Measurements from ENCODE around the gene ZNF235.

ZNF235 gene

DNA sequence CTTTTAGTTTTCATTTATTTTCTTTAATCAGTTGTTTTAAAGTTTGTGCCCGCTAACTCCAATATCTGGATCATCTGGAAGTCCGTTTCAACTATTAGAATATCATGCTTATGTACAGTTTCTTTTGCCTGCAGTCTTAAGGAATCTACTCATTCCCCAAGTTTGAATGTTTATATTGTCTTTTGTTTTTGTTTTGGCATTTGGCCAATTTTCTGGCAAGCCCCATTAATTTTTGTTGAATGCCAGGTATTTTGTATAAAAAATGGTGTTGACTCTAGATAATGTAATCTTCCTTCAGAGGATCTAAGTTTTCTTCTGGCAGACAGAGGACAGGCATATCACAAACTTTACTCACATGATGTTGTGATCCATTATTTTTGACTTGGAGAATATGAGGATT, 11.1 kb upstream of the ZNF235 start:
- no peak for TF ChIP-seq CTCF (IDR thresholded peaks at IDR 0.05; ENCODE audit: low read depth, low read length)
- no peak for DNase-seq (ENCODE audit: low read depth, low spot score)
- H3K4me3 ChIP-seq (ENCODE audit: low read depth, low read length): no peak overlapping the region
- in situ Hi-C loops (cut with HindIII; ENCODE audit: low sequenced_read_pairs): no loop called here

GRCh38 chr19:44313231-44313630, 8.4 kb upstream of the ZNF235 start:
- TF ChIP-seq CTCF (IDR thresholded peaks at IDR 0.05; ENCODE audit: low read depth, low read length): no peak
- no peak overlapping the region for H3K4me3 ChIP-seq (ENCODE audit: low read depth, low read length)
- DNase-seq (ENCODE audit: low read depth, low spot score): no peak
- in situ Hi-C loops (cut with HindIII; ENCODE audit: low sequenced_read_pairs): no loop called here

- in situ Hi-C loops (cut with HindIII; ENCODE audit: low sequenced_read_pairs): no loop called here
- DNase-seq (ENCODE audit: low read depth, low spot score): no peak
- TF ChIP-seq CTCF (IDR thresholded peaks at IDR 0.05; ENCODE audit: low read depth, low read length): no peak
- no peak overlapping the region for H3K4me3 ChIP-seq (ENCODE audit: low read depth, low read length)
Measured at GRCh38 chr19:44308011-44308410, 3.2 kb upstream of the ZNF235 start.

- in situ Hi-C loops (cut with HindIII; ENCODE audit: low sequenced_read_pairs): no loop called here
- H3K4me3 ChIP-seq (ENCODE audit: low read depth, low read length): no peak overlapping the region
- no peak for DNase-seq (ENCODE audit: low read depth, low spot score)
- no peak for TF ChIP-seq CTCF (IDR thresholded peaks at IDR 0.05; ENCODE audit: low read depth, low read length)
Measured at GRCh38 chr19:44306283-44306682, 1.5 kb upstream of the ZNF235 start.

DNA sequence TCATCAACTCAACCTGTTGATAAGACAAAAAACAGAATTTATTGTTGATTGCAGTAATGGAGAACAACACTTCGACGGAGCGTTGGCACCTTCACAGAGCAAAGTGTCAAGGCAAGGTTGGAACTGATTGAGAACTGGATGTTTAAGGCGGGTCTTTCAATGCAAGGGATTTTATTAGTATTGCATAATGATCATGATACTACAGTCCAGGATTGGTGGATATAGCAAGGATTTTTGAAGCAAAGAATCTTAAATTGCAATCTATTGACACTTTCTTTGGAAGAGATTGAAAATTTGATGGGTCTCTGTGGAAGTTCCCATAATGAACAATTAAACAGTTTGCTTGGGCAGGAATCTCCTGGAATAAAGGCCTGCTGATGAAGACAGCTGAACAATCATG, 632 bp upstream of the ZNF235 start:
- in situ Hi-C loops (cut with HindIII; ENCODE audit: low sequenced_read_pairs): no loop called here
- no peak for DNase-seq (ENCODE audit: low read depth, low spot score)
- no peak for TF ChIP-seq CTCF (IDR thresholded peaks at IDR 0.05; ENCODE audit: low read depth, low read length)
- peak overlapping the region; percentile 78 for H3K4me3 ChIP-seq (ENCODE audit: low read depth, low read length)

GRCh38 chr19:44303976-44304568, 753 bp downstream of the ZNF235 start:
- peak overlapping the region; percentile 78 for H3K4me3 ChIP-seq (ENCODE audit: low read depth, low read length)
- no peak for TF ChIP-seq CTCF (IDR thresholded peaks at IDR 0.05; ENCODE audit: low read depth, low read length)
- in situ Hi-C loops (cut with HindIII; ENCODE audit: low sequenced_read_pairs): no loop called here
- peak; percentile 55 for DNase-seq (ENCODE audit: low read depth, low spot score)

DNA sequence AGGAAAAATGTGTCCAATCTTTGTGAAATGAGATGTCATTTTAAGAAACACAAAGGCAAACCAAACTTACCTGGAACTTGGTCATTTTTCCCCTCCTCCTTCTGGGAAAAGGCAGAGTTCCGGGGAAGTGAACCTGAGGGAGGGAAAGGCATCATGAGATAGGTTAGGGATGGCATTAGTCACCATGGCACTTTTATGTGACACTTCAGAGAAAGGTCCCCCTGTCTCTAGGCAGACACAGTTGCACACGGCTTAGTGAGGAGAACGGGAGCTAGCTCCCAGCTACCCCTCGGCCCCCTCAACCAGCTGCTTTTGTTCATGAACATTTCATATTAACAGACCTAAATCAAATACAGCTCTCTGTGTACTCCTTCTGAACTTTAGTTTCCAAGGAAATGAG, 1.5 kb downstream of the ZNF235 start:
- no peak for DNase-seq (ENCODE audit: low read depth, low spot score)
- H3K4me3 ChIP-seq (ENCODE audit: low read depth, low read length): no peak overlapping the region
- TF ChIP-seq CTCF (IDR thresholded peaks at IDR 0.05; ENCODE audit: low read depth, low read length): no peak
- in situ Hi-C loops (cut with HindIII; ENCODE audit: low sequenced_read_pairs): no loop called here

Data from astrocyte of the spinal cord (primary cell).